Gastroesophageal sphincter (tissue), 3 donors: Measurements from ENCODE around the gene GSTA3.

ENCODE experiments used
- CTCF ChIP-seq, 4 experiments: fragments of 200-600 bp in 2 of 4; fragments of 450-650 bp in 2 of 4; sonication (generic) in 1 of 4; IDR thresholded peaks; one replicate each; pipeline ENCODE4 v1.5.1; 2017 to 2019; ENCODE audit warnings: antibody characterized with exemption in 4 of 4, mild to moderate bottlenecking in 2 of 4, moderate library complexity in 2 of 4
- POLR2A ChIP-seq, 2 donors: fragments of 450-650 bp; IDR thresholded peaks; one replicate each; pipeline ENCODE4 v1.6.1; 2017; ENCODE audit warnings: antibody characterized with exemption in 2 of 2, mild to moderate bottlenecking in 2 of 2, moderate library complexity in 1 of 2

DNA sequence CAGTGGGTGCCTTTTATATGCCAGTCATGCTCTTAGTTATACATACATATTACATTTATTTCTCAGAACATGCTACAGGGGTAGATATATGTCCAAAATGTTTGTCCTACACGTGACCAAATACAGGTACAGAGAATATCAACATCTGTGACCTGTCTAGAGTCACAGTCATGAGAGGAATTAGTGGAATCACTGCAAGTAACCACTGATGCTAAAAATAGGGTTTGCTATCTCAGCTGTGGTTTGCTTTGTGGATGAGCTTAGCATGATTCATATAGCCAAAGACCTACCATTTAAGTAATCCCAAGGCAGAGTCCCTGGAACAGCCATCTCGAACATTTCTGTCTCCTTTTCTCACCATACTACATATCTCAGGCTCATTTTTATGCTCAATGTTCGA, 32.3 kb downstream of the GSTA3 start:
- no peak for TF ChIP-seq CTCF (IDR thresholded peaks at IDR 0.05)
- no peak for TF ChIP-seq POLR2A (IDR thresholded peaks at IDR 0.05)
